ENCODE measurements around the gene CACNA1D. TPM values are rescaled to one million over a fixed set of nuclear protein-coding genes. Genes with fewer than 3 reads are reported as not detected.

The CACNA1D gene
- polyA plus RNA-seq, 1 donor (not counting 4 experiments of a cell fraction or from before 2014, with no cell fraction given) = 0.20 TPM

DNA sequence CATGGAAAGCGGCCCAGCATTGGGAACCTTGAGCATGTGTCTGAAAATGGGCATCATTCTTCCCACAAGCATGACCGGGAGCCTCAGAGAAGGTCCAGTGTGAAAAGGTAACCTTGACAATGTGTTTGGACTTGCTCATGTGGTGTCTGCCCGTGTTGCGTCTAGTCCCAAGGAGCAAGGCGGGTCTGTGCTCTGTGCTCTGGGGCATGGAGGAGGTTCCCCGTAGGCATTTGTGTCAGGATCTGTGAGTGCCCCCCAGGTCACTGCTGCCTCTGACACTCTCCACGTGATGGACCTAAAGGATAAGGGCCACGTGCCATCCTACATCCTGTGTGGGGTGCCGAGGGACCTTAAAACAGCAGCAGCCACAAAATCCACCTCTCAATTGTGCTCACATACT is 306.9 kb downstream of the CACNA1D start:
- Histone ChIP-seq H3K27me3 (ENCODE audit: control insufficient read depth, extremely low read depth, insufficient read depth, low read length) (no peaks in the 10 kb centered on the region), H3K4me2 (ENCODE audit: control insufficient read depth, extremely low read depth, insufficient read depth, low read depth, low read length) (no peak overlapping the region), H3K27ac (ENCODE audit: control insufficient read depth, insufficient read depth, low read length) (no peak overlapping the region), H2AFZ (ENCODE audit: control insufficient read depth, low read length) (no peak overlapping the region), H3K4me3 (ENCODE audit: control insufficient read depth in 2 of 3, extremely low read depth in 1 of 3, insufficient read depth in 2 of 3, low read depth in 1 of 3, low read length in 3 of 3) (no peak overlapping the region), H3K9me3 (ENCODE audit: control insufficient read depth, low read depth, low read length) (no peaks in the 10 kb centered on the region), H3K36me3 (ENCODE audit: control insufficient read depth in 2 of 2, extremely low read depth in 1 of 2, insufficient read depth in 2 of 2, low read length in 2 of 2) (no peaks in the 10 kb centered on the region), H3K9ac (ENCODE audit: control insufficient read depth, extremely low read depth, insufficient read depth, low read length) (no peak overlapping the region), H3K79me2 (ENCODE audit: control insufficient read depth, insufficient read depth, low read length) (no peaks in the 10 kb centered on the region), H4K20me1 (ENCODE audit: control insufficient read depth, extremely low read depth, insufficient read depth, low read length) (no peaks in the 10 kb centered on the region), H3K9me1 (ENCODE audit: control insufficient read depth, extremely low read depth, insufficient read depth, low read length) (no peaks in the 10 kb centered on the region), H3K4me1 (ENCODE audit: control insufficient read depth, extremely low read depth, insufficient read depth, low read length) (no peaks in the 10 kb centered on the region)
- TF ChIP-seq EZH2 (IDR thresholded peaks at IDR 0.05; ENCODE audit: low read length) = no peak
- TF ChIP-seq, protein P1, sequence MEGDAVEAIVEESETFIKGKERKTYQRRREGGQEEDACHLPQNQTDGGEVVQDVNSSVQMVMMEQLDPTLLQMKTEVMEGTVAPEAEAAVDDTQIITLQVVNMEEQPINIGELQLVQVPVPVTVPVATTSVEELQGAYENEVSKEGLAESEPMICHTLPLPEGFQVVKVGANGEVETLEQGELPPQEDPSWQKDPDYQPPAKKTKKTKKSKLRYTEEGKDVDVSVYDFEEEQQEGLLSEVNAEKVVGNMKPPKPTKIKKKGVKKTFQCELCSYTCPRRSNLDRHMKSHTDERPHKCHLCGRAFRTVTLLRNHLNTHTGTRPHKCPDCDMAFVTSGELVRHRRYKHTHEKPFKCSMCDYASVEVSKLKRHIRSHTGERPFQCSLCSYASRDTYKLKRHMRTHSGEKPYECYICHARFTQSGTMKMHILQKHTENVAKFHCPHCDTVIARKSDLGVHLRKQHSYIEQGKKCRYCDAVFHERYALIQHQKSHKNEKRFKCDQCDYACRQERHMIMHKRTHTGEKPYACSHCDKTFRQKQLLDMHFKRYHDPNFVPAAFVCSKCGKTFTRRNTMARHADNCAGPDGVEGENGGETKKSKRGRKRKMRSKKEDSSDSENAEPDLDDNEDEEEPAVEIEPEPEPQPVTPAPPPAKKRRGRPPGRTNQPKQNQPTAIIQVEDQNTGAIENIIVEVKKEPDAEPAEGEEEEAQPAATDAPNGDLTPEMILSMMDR (optimal IDR thresholded peaks at IDR 0.05 in 1 of 3, IDR thresholded peaks at IDR 0.05 in 1 of 3, conservative IDR thresholded peaks at IDR 0.05 in 1 of 3; ENCODE audit: extremely low read depth in 1 of 3, insufficient read depth in 2 of 3, low read length in 3 of 3) = no peak
- dilution Hi-C loops (cut with MboI; ENCODE audit: extremely low pct_ligation_motif_present, low sequenced_read_pairs) = no loop called here
- DNase-seq (ENCODE audit: low read depth, low spot score) = no peak
- FAIRE-seq = no peak

DNA sequence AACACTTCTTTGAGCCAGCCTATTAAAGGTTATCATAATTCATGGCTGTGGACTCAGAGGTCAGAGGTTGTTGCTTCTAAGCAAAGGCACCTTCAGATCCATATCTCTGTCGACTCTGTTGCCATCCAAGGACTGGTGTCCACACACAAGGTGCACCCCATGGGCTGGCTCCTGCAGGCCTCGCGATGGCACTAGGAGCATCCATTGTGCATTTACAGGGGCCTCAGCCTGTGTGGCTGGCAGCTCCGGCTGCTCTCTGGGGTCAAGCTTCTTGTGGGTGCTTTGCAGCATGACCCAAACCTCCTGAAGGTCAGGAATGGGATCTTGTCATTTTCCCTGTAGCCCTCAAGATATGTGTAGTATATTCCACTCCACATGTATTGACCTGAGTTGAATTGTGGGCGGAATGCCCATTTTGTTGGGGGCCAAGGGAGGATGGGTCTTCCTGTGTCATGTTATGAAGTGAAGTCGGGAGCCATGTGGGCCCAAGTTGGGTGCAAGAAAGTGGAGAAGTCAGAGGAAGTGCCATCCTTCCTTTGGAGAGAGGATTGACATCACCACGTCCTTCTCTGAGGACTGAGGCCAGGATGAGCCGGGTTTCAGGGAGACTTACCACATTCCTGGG is 308.0 kb downstream of the CACNA1D start:
- Histone ChIP-seq H2AFZ (ENCODE audit: control insufficient read depth, low read length) (no peak overlapping the region), H4K20me1 (ENCODE audit: control insufficient read depth, extremely low read depth, insufficient read depth, low read length) (no peaks in the 10 kb centered on the region), H3K27ac (ENCODE audit: control insufficient read depth, insufficient read depth, low read length) (no peak overlapping the region), H3K9me1 (ENCODE audit: control insufficient read depth, extremely low read depth, insufficient read depth, low read length) (no peaks in the 10 kb centered on the region), H3K4me2 (ENCODE audit: control insufficient read depth, extremely low read depth, insufficient read depth, low read depth, low read length) (no peak overlapping the region), H3K4me1 (ENCODE audit: control insufficient read depth, extremely low read depth, insufficient read depth, low read length) (no peaks in the 10 kb centered on the region), H3K27me3 (ENCODE audit: control insufficient read depth, extremely low read depth, insufficient read depth, low read length) (no peaks in the 10 kb centered on the region), H3K79me2 (ENCODE audit: control insufficient read depth, insufficient read depth, low read length) (no peaks in the 10 kb centered on the region), H3K9ac (ENCODE audit: control insufficient read depth, extremely low read depth, insufficient read depth, low read length) (no peak overlapping the region), H3K36me3 (ENCODE audit: control insufficient read depth in 2 of 2, extremely low read depth in 1 of 2, insufficient read depth in 2 of 2, low read length in 2 of 2) (no peaks in the 10 kb centered on the region), H3K9me3 (ENCODE audit: control insufficient read depth, low read depth, low read length) (no peaks in the 10 kb centered on the region), H3K4me3 (ENCODE audit: control insufficient read depth in 2 of 3, extremely low read depth in 1 of 3, insufficient read depth in 2 of 3, low read depth in 1 of 3, low read length in 3 of 3) (no peak overlapping the region)
- dilution Hi-C loops (cut with MboI; ENCODE audit: extremely low pct_ligation_motif_present, low sequenced_read_pairs) = no loop called here
- TF ChIP-seq EZH2 (IDR thresholded peaks at IDR 0.05; ENCODE audit: low read length) = no peak
- TF ChIP-seq, protein P1 (optimal IDR thresholded peaks at IDR 0.05 in 1 of 3, IDR thresholded peaks at IDR 0.05 in 1 of 3, conservative IDR thresholded peaks at IDR 0.05 in 1 of 3; ENCODE audit: extremely low read depth in 1 of 3, insufficient read depth in 2 of 3, low read length in 3 of 3) = no peak
- DNase-seq (ENCODE audit: low read depth, low spot score) = no peak
- FAIRE-seq = no peak
